Inferior parietal cortex (tissue), 1 donor: Measurements from ENCODE around the gene STX4.
"Not testable (repeated sequence)": the region's sequence is repeated elsewhere in the genome, so short reads cannot be mapped to it uniquely, and the experiment has no call there.

Source experiments
- DNase-seq: peaks from one replicate; pipeline ENCODE4 v3.0.0-alpha.2; 2016; ENCODE audit errors: extremely low spot score

Gene STX4

GRCh38 chr16:30998852-30999761 is 34.3 kb upstream of the STX4 start:
- no peak for DNase-seq

DNA sequence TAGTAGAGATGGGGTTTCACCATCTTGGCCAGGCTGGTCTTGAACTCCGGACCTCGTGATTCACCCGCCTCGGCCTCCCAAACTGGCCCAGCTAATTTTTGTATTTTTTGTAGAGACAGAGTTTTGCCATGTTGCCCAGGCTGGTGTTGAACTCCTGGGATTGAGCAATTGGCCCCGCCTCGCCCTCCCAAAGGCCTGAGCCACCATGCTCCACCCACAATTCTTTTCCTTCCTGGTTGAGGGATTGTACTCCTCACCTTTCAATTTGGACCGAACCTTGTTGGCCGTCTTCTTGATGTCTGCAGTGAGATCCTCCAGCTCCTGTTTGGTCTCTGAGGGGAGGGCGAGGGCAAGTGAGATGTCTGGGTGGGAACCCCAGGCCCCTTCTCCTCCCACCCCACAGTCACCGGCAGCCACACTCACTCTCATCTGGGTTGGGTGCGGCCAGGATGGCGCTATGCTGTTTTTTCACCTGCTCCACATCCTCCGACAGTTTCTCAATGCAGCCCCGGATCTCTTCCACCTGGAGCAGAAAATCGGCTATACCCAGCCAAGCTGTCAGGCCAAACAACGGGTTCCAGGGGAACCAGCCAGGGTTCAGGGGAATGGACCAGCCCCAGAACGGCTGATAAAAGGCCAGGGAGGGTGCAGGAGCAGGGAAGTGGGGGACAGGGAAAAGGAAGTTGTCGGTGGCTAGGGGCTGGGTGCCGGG is 32.5 kb upstream of the STX4 start:
- no peak for DNase-seq

DNA sequence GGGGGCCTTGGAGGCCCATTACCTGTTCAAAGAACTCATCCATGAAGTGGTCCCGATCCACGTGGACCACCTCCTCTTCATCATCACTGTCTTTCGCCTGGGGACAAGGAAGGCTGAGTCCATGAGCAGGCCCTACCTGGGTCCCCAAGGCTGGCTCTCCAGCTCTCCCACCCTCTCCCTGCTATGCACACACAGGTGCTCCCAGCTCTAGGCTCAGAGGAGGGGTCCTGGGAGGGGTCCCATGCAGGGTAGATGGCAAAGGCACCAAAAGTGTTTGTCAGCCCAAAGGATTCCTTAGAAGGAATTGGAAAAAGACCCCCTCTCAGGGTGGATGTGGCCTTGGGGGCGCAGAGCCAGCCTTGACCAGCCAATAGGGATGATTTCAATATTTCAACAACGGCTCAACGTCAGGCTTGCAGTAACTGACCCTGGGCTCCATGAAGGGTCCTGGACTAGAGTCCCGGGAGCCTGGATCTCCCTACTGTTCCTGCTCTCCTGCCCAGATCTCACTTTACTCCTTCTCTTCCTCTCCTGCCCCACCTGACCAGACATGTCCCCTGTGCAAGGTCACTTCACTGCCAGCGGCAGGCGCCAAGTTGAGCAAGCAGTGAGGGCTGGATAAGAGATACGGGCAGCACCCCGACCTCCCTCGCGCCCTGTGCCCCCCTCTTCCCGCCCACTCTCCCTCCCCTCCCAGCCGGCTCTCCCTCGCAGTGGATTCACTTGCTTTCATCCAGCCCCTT is 31.7 kb upstream of the STX4 start:
- DNase-seq = no peak

- DNase-seq = no peak
Observed at GRCh38 chr16:31002250-31002700, 31.1 kb upstream of the STX4 start.

- no peak for DNase-seq
Observed at GRCh38 chr16:31002862-31003341, 30.5 kb upstream of the STX4 start.

DNA sequence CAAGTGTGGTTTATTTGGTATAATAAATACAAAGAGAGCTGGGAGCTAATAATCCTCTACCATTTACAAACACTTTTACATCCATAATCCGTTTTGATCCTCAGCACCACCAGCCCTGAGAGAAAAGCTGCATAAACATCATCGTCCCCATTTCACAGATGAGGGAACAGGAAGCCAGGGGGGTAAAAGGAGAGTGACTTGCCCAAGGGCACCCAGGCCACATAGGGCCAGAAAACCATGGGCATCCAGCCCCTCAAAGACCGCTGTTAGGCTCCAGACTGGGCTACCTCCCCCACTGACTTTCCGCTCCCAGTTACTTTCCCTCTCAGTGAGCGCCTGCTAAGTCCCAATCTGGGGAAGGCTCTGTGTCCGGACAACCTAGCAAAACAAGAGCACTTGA is 29.6 kb upstream of the STX4 start:
- DNase-seq = no peak

DNA sequence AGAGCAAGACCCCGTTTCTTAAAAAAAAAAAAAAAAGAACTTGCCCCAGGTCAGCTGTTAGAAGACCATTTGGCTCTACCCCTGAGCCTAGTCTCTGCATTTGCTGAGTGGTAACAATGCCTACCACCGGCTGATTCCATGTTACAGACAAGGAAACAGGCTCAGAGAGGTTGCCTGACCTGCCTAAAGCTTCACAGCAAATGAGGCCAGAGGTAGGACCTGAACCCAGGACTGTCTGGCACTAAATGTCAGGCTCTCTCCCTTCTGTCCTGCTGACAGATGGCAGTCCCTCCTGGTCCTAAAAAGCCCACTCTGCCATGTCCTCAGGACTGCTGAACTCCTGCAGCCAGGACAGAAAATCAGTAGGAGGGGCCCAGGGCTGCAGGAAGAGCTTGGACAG is 28.7 kb upstream of the STX4 start:
- no peak for DNase-seq

GRCh38 chr16:31005350-31006085 is 27.8 kb upstream of the STX4 start:
- DNase-seq = no peak

DNA sequence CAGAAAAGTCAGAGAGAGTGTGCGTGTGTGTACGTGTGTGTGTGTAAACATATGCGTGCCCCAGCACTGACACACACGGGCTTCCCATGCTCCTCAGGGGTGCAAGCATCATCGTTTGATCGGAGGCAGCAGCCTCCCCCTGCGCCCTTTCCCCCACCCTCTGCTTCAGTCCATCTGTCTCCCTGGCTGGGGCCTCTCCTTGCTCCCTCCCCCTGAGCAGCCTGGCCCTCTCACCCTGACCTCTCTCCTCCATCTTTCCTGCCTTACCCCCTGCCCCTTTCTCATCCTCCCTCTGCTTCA is 27.3 kb upstream of the STX4 start:
- no peak for DNase-seq

DNA sequence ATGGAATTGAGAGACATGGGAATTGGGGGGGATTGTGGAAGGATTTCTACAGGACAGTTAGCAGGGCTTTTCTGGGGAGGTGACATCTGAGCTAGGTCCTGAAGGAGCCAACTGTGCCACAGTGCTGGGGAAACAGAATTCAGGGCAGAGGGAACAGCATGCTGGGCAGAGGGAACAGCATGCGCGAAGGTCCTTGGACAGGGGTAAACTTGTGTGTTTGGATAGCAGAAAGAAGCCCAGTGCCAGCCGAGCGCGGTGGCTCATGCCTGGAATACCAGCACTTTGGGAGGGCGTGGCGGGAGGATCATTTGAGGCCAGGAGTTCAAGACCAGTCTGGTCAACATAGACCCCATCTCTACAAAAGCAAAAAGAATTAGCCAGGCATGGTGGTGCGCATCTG is 26.8 kb upstream of the STX4 start:
- DNase-seq = no peak

- DNase-seq = no peak
Observed at GRCh38 chr16:31007684-31008083, 25.7 kb upstream of the STX4 start.

GRCh38 chr16:31008149-31008548 is 25.2 kb upstream of the STX4 start:
- no peak for DNase-seq

DNA sequence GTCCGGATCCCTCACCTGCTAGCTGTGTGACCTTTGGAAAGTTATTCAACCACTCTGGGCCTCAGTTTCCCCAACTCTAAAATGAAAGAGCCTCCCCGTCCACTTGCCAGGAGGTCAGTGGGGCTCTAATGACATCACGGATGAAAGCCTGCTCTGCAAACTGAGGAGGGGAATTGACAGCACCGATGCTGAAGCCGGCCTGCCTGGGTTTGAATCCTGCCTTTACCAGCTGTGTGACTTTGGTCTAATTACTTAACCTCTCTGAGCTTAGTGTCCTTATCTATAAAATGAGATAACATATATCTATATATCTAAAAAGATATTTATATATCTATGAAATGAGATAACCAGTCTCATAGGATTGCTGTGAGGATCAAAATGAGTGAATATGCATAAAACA is 24.8 kb upstream of the STX4 start:
- DNase-seq = no peak

DNA sequence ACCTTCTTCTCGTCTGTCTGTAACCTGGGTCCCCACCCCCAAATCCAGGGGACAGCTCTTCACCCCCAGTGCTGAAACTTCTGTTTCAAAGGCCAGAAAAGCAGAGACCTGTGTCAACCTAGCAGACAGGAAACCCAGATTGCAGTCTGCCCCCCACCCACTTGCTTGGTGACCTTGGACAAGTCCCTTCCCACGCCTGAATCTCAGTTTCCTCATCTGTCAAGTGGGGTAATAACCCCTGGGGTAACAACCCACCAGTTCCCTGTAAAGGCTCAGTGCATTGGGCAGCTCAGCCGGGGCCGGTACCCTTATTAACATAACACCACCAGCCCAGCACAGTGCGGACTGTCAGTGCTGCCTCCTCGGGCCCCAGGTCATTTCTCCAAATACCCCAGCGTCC is 24.2 kb upstream of the STX4 start:
- no peak for DNase-seq

DNA sequence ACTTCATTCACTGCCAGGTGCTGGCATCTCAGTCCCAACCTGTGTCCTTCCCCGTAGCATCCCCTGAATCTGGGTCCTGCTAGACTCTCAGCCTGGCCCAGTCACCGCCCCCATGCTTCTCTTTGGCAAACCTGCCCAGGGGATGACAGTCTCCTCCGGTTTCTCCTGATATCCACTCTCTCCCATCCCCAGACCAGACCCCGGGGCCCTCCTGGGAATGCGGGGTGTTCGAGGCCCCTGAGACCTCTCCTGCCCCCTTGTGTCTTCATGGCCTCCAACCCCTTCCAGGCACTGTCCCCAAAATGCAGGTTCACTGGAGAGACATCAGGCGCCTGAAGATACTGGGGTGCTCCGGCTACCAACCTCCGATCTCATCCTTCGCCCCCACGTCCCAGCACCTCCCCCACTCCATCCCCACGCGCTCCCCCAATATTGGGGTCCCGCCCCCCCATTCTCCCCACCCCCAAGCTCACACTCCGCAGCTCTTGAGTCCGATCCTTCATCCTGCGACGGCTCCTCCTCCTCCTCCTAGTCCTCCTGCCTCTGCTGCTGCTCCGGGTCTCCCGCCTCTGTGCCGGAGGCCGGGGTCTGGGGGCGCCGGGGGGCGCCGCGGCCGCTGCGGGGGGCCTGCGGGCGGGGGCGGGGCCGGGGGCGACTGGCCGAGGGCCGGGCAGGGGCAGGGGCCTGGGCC is 23.3 kb upstream of the STX4 start:
- DNase-seq = no peak

- DNase-seq = peak; percentile 20
Observed at GRCh38 chr16:31010585-31011325, 22.6 kb upstream of the STX4 start, which contains the start of gene STX1B. STX1B (minus strand) TSS chr16:31010638; CDS start chr16:31010396, 242 bp downstream.

- not testable (repeated sequence) for DNase-seq
Observed at GRCh38 chr16:31011815-31012214, 21.5 kb upstream of the STX4 start.

DNA sequence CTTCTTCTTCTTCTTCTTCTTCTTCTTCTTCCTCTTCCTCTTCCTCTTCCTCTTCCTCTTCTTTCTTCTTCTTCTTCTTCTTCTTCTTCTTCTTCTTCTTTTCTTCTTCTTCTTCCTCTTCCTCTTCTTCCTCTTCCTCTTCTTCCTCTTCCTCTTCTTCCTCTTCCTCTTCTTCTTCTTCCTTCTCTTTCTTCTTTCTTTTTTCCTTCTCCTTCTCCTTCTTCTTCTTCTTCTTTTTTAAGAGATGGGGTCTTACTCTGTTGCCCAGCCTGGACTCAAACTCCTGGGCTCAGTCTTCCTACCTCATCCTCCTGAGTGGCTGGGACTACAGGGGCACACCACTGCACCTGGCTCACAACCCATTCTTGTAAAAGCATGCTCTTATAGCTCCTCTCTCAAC is 20.1 kb upstream of the STX4 start:
- not testable (repeated sequence) for DNase-seq

GRCh38 chr16:31016018-31016417 is 17.3 kb upstream of the STX4 start:
- no peak for DNase-seq

- not testable (repeated sequence) for DNase-seq
Observed at GRCh38 chr16:31017756-31018155, 15.6 kb upstream of the STX4 start.
